AG04450 (cell line): ENCODE measurements around the gene RHO. TPM values are rescaled to one million over a fixed set of nuclear protein-coding genes. Genes with fewer than 3 reads are reported as not detected.
"Not testable (repeated sequence)": the region's sequence is repeated elsewhere in the genome, so short reads cannot be mapped to it uniquely, and the experiment has no call there.

ENCODE experiments used
- CTCF ChIA-PET: fragments of 300-600, 350-600 bp; formaldehyde crosslinking; extraction: SDS; loops from one replicate; lab custom pipeline; 2022; ENCODE audit warnings: antibody characterized with exemption, inconsistent platforms; lab: Charles Lee
- POLR2A ChIA-PET: fragments of 350-600 bp; formaldehyde crosslinking; extraction: SDS; loops from one replicate; lab custom pipeline; 2021; ENCODE audit warnings: antibody characterized with exemption, inconsistent platforms; lab: Yijun Ruan, JAX
- DNase-seq: peaks from one replicate; pipeline ENCODE4 v3.0.0-alpha.2; 2011; ENCODE audit warnings: low read depth, low spot score
- H3K27ac ChIP-seq: one replicate; pipeline ENCODE4 v1.5.1; 2012; ENCODE audit warnings: low read depth, low read length, control low read depth
- H3K27me3 ChIP-seq: one replicate; pipeline ENCODE4 v1.6.0; 2012; ENCODE audit warnings: low read length; ENCODE audit not compliant: control insufficient read depth, insufficient read depth
- H3K4me3 ChIP-seq: 2 replicates; pipeline ENCODE4 v1.5.1; 2011; ENCODE audit warnings: mild to moderate bottlenecking, low read depth, low read length, control low read depth
- H3K9me3 ChIP-seq: 2 replicates; pipeline ENCODE4 v1.5.1; 2012; ENCODE audit warnings: low read length; ENCODE audit not compliant: control insufficient read depth, insufficient read depth
- CTCF ChIP-seq: IDR thresholded peaks from 2 replicates; pipeline ENCODE4 v1.5.1; 2011; ENCODE audit warnings: low read depth, low read length, control low read depth, inconsistent platforms
- polyA plus RNA-seq: library from polyadenylated mRNA; depleted of rRNA; stranded (reverse); fragments of >200 nt; gene quantifications from 2 replicates; pipeline ENCODE4 v1.2.3, GENCODE V29; 2011

The RHO gene
- polyA plus RNA-seq, 1 experiment, result not detected

GRCh38 chr3:129507181-129507831 lies 21.1 kb upstream of the RHO start:
- no peaks in the 10 kb centered on the region for H3K9me3 ChIP-seq
- no peak overlapping the region for H3K4me3 ChIP-seq
- no peaks in the 10 kb centered on the region for H3K27me3 ChIP-seq
- ChIA-PET CTCF (no interaction called here), POLR2A (no interaction called here)
- H3K27ac ChIP-seq, result no peak overlapping the region
- DNase-seq, result no peak
- no peak for TF ChIP-seq CTCF

GRCh38 chr3:129512595-129512994 lies 15.8 kb upstream of the RHO start:
- DNase-seq, result no peak
- no peak overlapping the region for H3K4me3 ChIP-seq
- no peaks in the 10 kb centered on the region for H3K9me3 ChIP-seq
- ChIA-PET POLR2A (no interaction called here), CTCF (interaction anchor here (1.2 kb wide), 1 partner anchor 23 kb away, joined by 6 read pairs; no protein-coding TSS in a partner anchor)
- no peaks in the 10 kb centered on the region for H3K27me3 ChIP-seq
- TF ChIP-seq CTCF, result no peak
- H3K27ac ChIP-seq, result no peak overlapping the region

- H3K4me3 ChIP-seq, result no peak overlapping the region
- CTCF ChIA-PET, result interaction anchor here (1.2 kb wide), 1 partner anchor 24 kb away, joined by 6 read pairs; no protein-coding TSS in a partner anchor
- POLR2A ChIA-PET, result no interaction called here
- no peak overlapping the region for H3K27ac ChIP-seq
- no peak for DNase-seq
- no peaks in the 10 kb centered on the region for H3K27me3 ChIP-seq
- no peaks in the 10 kb centered on the region; the same call in 1 of the 2 replicates for H3K9me3 ChIP-seq
- no peak for TF ChIP-seq CTCF
Observed at GRCh38 chr3:129513705-129514104, 14.7 kb upstream of the RHO start.

- CTCF ChIA-PET, result no interaction called here
- DNase-seq, result no peak
- H3K27ac ChIP-seq, result no peak overlapping the region
- H3K9me3 ChIP-seq, result no peaks in the 10 kb centered on the region; the same call in 1 of the 2 replicates
- no peaks in the 10 kb centered on the region for H3K27me3 ChIP-seq
- TF ChIP-seq CTCF, result no peak
- POLR2A ChIA-PET, result no interaction called here
- H3K4me3 ChIP-seq, result no peak overlapping the region
Observed at GRCh38 chr3:129514110-129514509, 14.3 kb upstream of the RHO start.

- POLR2A ChIA-PET, result no interaction called here
- Histone ChIP-seq H3K27ac (no peak overlapping the region), H3K9me3 (no peaks in the 10 kb centered on the region; the same call in 1 of the 2 replicates), H3K27me3 (no peaks in the 10 kb centered on the region), H3K4me3 (no peak overlapping the region)
- TF ChIP-seq CTCF, result no peak
- CTCF ChIA-PET, result no interaction called here
- DNase-seq, result no peak
Observed at GRCh38 chr3:129514563-129514962, 13.9 kb upstream of the RHO start.

GRCh38 chr3:129515108-129515820 lies 13.2 kb upstream of the RHO start:
- H3K9me3 ChIP-seq, CTCF ChIA-PET, H3K4me3 ChIP-seq, H3K27me3 ChIP-seq, DNase-seq, POLR2A ChIA-PET, H3K27ac ChIP-seq: not testable (repeated sequence)

GRCh38 chr3:129515821-129516432 lies 12.5 kb upstream of the RHO start:
- H3K9me3 ChIP-seq, DNase-seq, POLR2A ChIA-PET, H3K27ac ChIP-seq, H3K4me3 ChIP-seq, CTCF ChIA-PET, H3K27me3 ChIP-seq: not testable (repeated sequence)
